ENCODE measurements around the gene HRK.

DNA sequence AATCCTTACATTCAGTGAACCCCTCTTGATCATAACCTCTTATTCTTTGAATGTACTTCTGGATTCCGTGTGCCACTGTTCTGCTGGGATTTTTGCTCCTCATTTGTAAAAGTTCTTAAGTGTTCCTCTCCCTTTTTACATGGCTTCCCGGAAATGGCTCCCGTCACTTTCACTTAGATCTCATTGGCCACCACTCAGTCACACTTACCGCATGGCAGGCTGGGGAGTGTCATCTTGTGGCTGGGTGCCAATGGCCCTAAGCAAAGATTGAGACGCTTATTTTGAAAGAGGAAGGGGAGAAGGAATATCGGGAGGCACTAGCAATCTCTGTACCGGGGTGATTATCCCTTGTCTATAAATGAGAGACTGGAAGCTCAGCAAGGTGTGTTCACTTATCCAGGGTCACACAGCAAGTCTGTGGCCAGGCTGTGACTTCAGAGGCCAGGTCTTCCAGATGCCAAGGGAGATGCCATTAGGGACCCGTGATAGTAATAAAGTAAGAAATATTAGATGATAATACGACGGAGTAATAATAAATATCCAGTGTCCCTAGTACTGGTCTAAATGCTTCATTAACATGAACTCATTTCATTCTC, 74.3 kb downstream of the HRK start:
- TF ChIP-seq CTCF (IDR thresholded peaks at IDR 0.05) (no peak), POLR2A (IDR thresholded peaks at IDR 0.05) (no peak)

Data from Peyer's patch (tissue), 4 donors.